Neural cell (in vitro differentiated cells): ENCODE results near the gene CNDP2. TPM values are rescaled to one million over a fixed set of nuclear protein-coding genes. Genes with fewer than 3 reads are reported as not detected.

Experiments used
- H2AFZ ChIP-seq: fragments of 200-600, 300-800 bp; sonication (generic), shearing (Covaris generic); 2 replicates; pipeline ENCODE4 v1.6.0; 2014; ENCODE audit warnings: low read depth, mild to moderate bottlenecking, antibody characterized with exemption, low read length, moderate library complexity
- H3F3A ChIP-seq: fragments of 200-600 bp; shearing (Covaris generic); 2 replicates; pipeline ENCODE4 v1.6.1; 2016; ENCODE audit warnings: mild to moderate bottlenecking, moderate library complexity, mixed read lengths, antibody characterized with exemption, low read length; ENCODE audit not compliant: insufficient read depth, poor library complexity, severe bottlenecking
- H3K27ac ChIP-seq: fragments of 200-600, 300-800 bp; sonication (generic), shearing (Covaris generic); 2 replicates; pipeline ENCODE4 v1.5.1; 2014; ENCODE audit warnings: mild to moderate bottlenecking, low read length, moderate library complexity
- H3K27me3 ChIP-seq: fragments of 300-800, 200-600 bp; sonication (generic), shearing (Covaris generic); 2 replicates; pipeline ENCODE4 v1.6.0; 2014; ENCODE audit warnings: mild to moderate bottlenecking, low read depth, low read length, moderate library complexity; ENCODE audit not compliant: insufficient read depth
- H3K36me3 ChIP-seq: fragments of 300-800, 200-600 bp; sonication (generic), shearing (Covaris generic); 2 replicates; pipeline ENCODE4 v1.5.1; 2014; ENCODE audit warnings: mild to moderate bottlenecking, antibody characterized with exemption, low read length, moderate library complexity; ENCODE audit not compliant: insufficient read depth
- H3K4me2 ChIP-seq: fragments of 300-800, 200-600 bp; sonication (generic), shearing (Covaris generic); 2 replicates; pipeline ENCODE4 v1.6.0; 2014; ENCODE audit warnings: mild to moderate bottlenecking, low read length
- H3K4me3 ChIP-seq: fragments of 300-800, 200-600 bp; sonication (generic), shearing (Covaris generic); 2 replicates; pipeline ENCODE4 v1.5.1; 2014; ENCODE audit warnings: mild to moderate bottlenecking, low read length, moderate library complexity
- H3K79me2 ChIP-seq: fragments of 200-600 bp; shearing (Covaris generic); replicated peaks from 2 replicates; pipeline ENCODE4 v1.6.0; 2014; ENCODE audit warnings: mild to moderate bottlenecking, low read length, moderate library complexity; ENCODE audit not compliant: insufficient read depth
- H3K9ac ChIP-seq: fragments of 300-800, 200-600 bp; sonication (generic), shearing (Covaris generic); 2 replicates; pipeline ENCODE4 v1.6.1; 2016; ENCODE audit warnings: mild to moderate bottlenecking, low read length, mixed read lengths
- H3K9me2 ChIP-seq: fragments of 200-600 bp; shearing (Covaris generic); 2 replicates; pipeline ENCODE4 v1.6.1; 2016; ENCODE audit warnings: mild to moderate bottlenecking, low read length, mixed read lengths; ENCODE audit not compliant: insufficient read depth
- H3K9me3 ChIP-seq: fragments of 200-600, 300-800 bp; sonication (generic), shearing (Covaris generic); 2 replicates; pipeline ENCODE4 v1.6.1; 2016; ENCODE audit warnings: mild to moderate bottlenecking, mixed run types, low read length, moderate library complexity, mixed read lengths
- H4K20me1 ChIP-seq: fragments of 200-600 bp; shearing (Covaris generic); 2 replicates; pipeline ENCODE4 v1.6.1; 2016; ENCODE audit warnings: mild to moderate bottlenecking, mixed run types; ENCODE audit not compliant: insufficient read depth
- EP300 ChIP-seq: fragments of 450-650 bp; conservative IDR thresholded peaks from 2 replicates; pipeline ENCODE4 v1.6.1; 2014; ENCODE audit warnings: antibody characterized with exemption, mild to moderate bottlenecking, moderate library complexity; ENCODE audit not compliant: poor library complexity, severe bottlenecking
- EZH2 ChIP-seq: fragments of 200-600, 300-800 bp; shearing (Covaris generic), sonication (generic); IDR thresholded peaks from 2 replicates; pipeline ENCODE4 v1.6.1; 2014; ENCODE audit warnings: antibody characterized with exemption, low read length, borderline replicate concordance, mild to moderate bottlenecking; ENCODE audit not compliant: insufficient read depth, poor library complexity, severe bottlenecking
- MXI1 ChIP-seq: fragments of 450-650 bp; conservative IDR thresholded peaks from 2 replicates; pipeline ENCODE4 v1.6.1; 2014; ENCODE audit warnings: antibody characterized with exemption, mild to moderate bottlenecking; ENCODE audit not compliant: poor library complexity, severe bottlenecking
- POLR2AphosphoS5 ChIP-seq: IDR thresholded peaks from 2 replicates; pipeline ENCODE4 v1.6.1; 2012
- RAD21 ChIP-seq: fragments of 450-650 bp; conservative IDR thresholded peaks from 2 replicates; pipeline ENCODE4 v1.6.1; 2014; ENCODE audit warnings: antibody characterized with exemption, mild to moderate bottlenecking, moderate library complexity
- REST ChIP-seq: IDR thresholded peaks from 2 replicates; pipeline ENCODE4 v1.6.1; 2012; ENCODE audit warnings: borderline replicate concordance
- SMC3 ChIP-seq: fragments of 450-650 bp; conservative IDR thresholded peaks from 2 replicates; pipeline ENCODE4 v1.6.1; 2014; ENCODE audit warnings: antibody characterized with exemption, mild to moderate bottlenecking, moderate library complexity; ENCODE audit not compliant: poor library complexity
- TAF1 ChIP-seq: IDR thresholded peaks from 2 replicates; pipeline ENCODE4 v1.6.1; 2012; ENCODE audit warnings: low read depth
- polyA plus RNA-seq: library from polyadenylated mRNA; depleted of rRNA; stranded (reverse); fragments of >200 nt; gene quantifications from 2 replicates; pipeline ENCODE4 v1.2.3, GENCODE V29; 2014
- TF ChIP-seq, protein P1 (sequence below): fragments of 450-650 bp; IDR thresholded peaks from 2 replicates; pipeline ENCODE4 v1.5.1; 2014; ENCODE audit warnings: antibody characterized with exemption, mild to moderate bottlenecking, moderate library complexity; ENCODE audit not compliant: poor library complexity, severe bottlenecking

Gene CNDP2
- polyA plus RNA-seq, 1 donor from 2014 or later, result 35.7 TPM

DNA sequence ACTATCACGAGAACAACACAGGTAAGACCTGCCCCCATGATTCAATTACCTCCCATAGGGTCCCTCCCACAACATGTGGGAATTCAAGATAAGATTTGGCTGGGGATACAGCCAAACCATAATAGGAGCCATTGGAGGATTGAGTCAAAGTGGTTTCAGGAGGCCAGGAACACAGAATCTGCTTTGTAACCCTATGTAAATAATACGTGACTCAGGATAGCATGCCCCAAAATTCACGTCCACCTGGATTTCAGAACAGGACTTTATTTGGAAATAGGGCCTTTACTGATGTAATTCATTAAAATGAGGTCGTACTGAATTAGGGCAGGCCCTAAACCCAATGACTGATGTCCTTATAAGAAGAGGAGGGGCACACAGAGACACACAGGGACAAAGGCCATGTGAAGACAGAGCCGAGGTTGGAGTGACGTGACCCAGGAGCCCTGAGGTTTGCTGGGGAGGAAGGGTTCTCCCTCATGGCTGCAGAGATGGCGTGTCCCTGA lies 16.0 kb upstream of the CNDP2 start:
- H3K4me2 ChIP-seq, result no peak overlapping the region
- H3K79me2 ChIP-seq, result no peaks in the 10 kb centered on the region
- H3K36me3 ChIP-seq, result no peaks in the 10 kb centered on the region
- H4K20me1 ChIP-seq, result no peaks in the 10 kb centered on the region
- H3K9me2 ChIP-seq, result no peaks in the 10 kb centered on the region
- no peaks in the 10 kb centered on the region for H3F3A ChIP-seq
- no peak overlapping the region for H3K4me3 ChIP-seq
- no peak overlapping the region for H2AFZ ChIP-seq
- no peak for TF ChIP-seq MXI1
- TF ChIP-seq POLR2AphosphoS5, result no peak
- no peak for TF ChIP-seq EP300
- TF ChIP-seq SMC3, result no peak
- TF ChIP-seq, protein P1, sequence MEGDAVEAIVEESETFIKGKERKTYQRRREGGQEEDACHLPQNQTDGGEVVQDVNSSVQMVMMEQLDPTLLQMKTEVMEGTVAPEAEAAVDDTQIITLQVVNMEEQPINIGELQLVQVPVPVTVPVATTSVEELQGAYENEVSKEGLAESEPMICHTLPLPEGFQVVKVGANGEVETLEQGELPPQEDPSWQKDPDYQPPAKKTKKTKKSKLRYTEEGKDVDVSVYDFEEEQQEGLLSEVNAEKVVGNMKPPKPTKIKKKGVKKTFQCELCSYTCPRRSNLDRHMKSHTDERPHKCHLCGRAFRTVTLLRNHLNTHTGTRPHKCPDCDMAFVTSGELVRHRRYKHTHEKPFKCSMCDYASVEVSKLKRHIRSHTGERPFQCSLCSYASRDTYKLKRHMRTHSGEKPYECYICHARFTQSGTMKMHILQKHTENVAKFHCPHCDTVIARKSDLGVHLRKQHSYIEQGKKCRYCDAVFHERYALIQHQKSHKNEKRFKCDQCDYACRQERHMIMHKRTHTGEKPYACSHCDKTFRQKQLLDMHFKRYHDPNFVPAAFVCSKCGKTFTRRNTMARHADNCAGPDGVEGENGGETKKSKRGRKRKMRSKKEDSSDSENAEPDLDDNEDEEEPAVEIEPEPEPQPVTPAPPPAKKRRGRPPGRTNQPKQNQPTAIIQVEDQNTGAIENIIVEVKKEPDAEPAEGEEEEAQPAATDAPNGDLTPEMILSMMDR, result no peak
- no peak for TF ChIP-seq EZH2
- no peak for TF ChIP-seq REST
- TF ChIP-seq TAF1, result no peak
- TF ChIP-seq RAD21, result no peak
- no peak overlapping the region for H3K27ac ChIP-seq
- H3K27me3 ChIP-seq, result no peaks in the 10 kb centered on the region
- H3K9me3 ChIP-seq, result no peaks in the 10 kb centered on the region
- H3K9ac ChIP-seq, result no peak overlapping the region

GRCh38 chr18:74482697-74483096 lies 13.5 kb upstream of the CNDP2 start:
- Histone ChIP-seq H3F3A (no peaks in the 10 kb centered on the region), H3K36me3 (no peaks in the 10 kb centered on the region), H3K27ac (no peak overlapping the region), H3K79me2 (no peaks in the 10 kb centered on the region), H3K4me3 (no peak overlapping the region), H3K9me2 (no peaks in the 10 kb centered on the region), H2AFZ (no peak overlapping the region), H3K27me3 (no peaks in the 10 kb centered on the region), H3K9ac (no peak overlapping the region), H3K9me3 (no peaks in the 10 kb centered on the region), H4K20me1 (no peaks in the 10 kb centered on the region), H3K4me2 (no peak overlapping the region)
- TF ChIP-seq TAF1 (no peak), EZH2 (no peak), SMC3 (no peak), POLR2AphosphoS5 (no peak), RAD21 (no peak), REST (no peak), MXI1 (no peak), EP300 (no peak)
- TF ChIP-seq, protein P1, result no peak
